Mucosa of descending colon (tissue), 3 donors: Measurements from ENCODE around the gene GSDME. TPM values are rescaled to one million over a fixed set of nuclear protein-coding genes. Genes with fewer than 3 reads are reported as not detected.

Source experiments
- ATAC-seq: fragments of 200-7000 bp; cut with Tn5 transposase; one replicate; pipeline ENCODE4 v1.9.1; 2020; ENCODE audit warnings: mild to moderate bottlenecking, moderate library complexity
- DNase-seq, 3 donors: peaks; one replicate each; pipeline ENCODE4 v3.0.0-alpha.2; 2020
- H3K36me3 ChIP-seq: fragments of 200-600 bp; one replicate; pipeline ENCODE4 v1.8.0; 2021; ENCODE audit warnings: low read depth, mild to moderate bottlenecking
- H3K4me1 ChIP-seq: fragments of 200-600 bp; one replicate; pipeline ENCODE4 v1.8.0; 2021; ENCODE audit warnings: low read depth, mild to moderate bottlenecking
- H3K4me3 ChIP-seq: fragments of 200-600 bp; one replicate; pipeline ENCODE4 v1.8.0; 2021; ENCODE audit warnings: mild to moderate bottlenecking
- H3K9me3 ChIP-seq: fragments of 200-600 bp; one replicate; pipeline ENCODE4 v1.8.0; 2021; ENCODE audit warnings: mild to moderate bottlenecking
- intact Hi-C, 2 donors: fragments of 100-400 bp; cut with DNase I in 1 of 2; cut with micrococcal nuclease in 1 of 2; formaldehyde crosslinking; loops; one replicate each; pipeline versions ENCODE4 v1.11.0 to v1.11.1; 2022; cut with DNase I, micrococcal nuclease
- total RNA-seq, 3 donors: library from RNA; stranded (reverse); fragmentation: NEBNext Ultra II Directional in 2 of 3; extraction: Animal tissue kit (Norgen Biotek cat#: 25700) in 2 of 3; gene quantifications; one replicate each; pipeline versions ENCODE4 v1.2.1 to v1.2.4, GENCODE V29; 2021 to 2023
- TF ChIP-seq, protein P1 (sequence below): fragments of 200-600 bp; IDR thresholded peaks from one replicate; pipeline ENCODE4 v1.8.0; 2022; ENCODE audit warnings: antibody characterized with exemption, mild to moderate bottlenecking
- donor health status: DM: no; HTN: no; CAD: no; lungs with moderate emphysema.
- donor health status: DM: no; HTN: no; CAD: no.
- donor health status: DM: no; HTN: yes; CAD: no.

The GSDME gene
- total RNA-seq, 3 donors from 2014 or later: 0.96 to 6.3 (median 2.3) TPM

- ATAC-seq (no peak), DNase-seq (no peak)
- Histone ChIP-seq H3K4me3 (no peak overlapping the region), H3K4me1 (no peaks in the 10 kb centered on the region), H3K36me3 (no peaks in the 10 kb centered on the region), H3K9me3 (no peaks in the 10 kb centered on the region)
- intact Hi-C loops: no loop called here
- TF ChIP-seq, protein P1, sequence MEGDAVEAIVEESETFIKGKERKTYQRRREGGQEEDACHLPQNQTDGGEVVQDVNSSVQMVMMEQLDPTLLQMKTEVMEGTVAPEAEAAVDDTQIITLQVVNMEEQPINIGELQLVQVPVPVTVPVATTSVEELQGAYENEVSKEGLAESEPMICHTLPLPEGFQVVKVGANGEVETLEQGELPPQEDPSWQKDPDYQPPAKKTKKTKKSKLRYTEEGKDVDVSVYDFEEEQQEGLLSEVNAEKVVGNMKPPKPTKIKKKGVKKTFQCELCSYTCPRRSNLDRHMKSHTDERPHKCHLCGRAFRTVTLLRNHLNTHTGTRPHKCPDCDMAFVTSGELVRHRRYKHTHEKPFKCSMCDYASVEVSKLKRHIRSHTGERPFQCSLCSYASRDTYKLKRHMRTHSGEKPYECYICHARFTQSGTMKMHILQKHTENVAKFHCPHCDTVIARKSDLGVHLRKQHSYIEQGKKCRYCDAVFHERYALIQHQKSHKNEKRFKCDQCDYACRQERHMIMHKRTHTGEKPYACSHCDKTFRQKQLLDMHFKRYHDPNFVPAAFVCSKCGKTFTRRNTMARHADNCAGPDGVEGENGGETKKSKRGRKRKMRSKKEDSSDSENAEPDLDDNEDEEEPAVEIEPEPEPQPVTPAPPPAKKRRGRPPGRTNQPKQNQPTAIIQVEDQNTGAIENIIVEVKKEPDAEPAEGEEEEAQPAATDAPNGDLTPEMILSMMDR: no peak
Observed at GRCh38 chr7:24706211-24707170, 50.8 kb downstream of the GSDME start.

- DNase-seq: no peak
- no peak for ATAC-seq
Observed at GRCh38 chr7:24705461-24705954, 51.8 kb downstream of the GSDME start.

GRCh38 chr7:24704311-24704710, 53.0 kb downstream of the GSDME start:
- intact Hi-C loops: no loop called here
- TF ChIP-seq, protein P1: no peak
- Histone ChIP-seq H3K4me3 (no peak overlapping the region), H3K36me3 (no peaks in the 10 kb centered on the region), H3K4me1 (no peaks in the 10 kb centered on the region), H3K9me3 (no peaks in the 10 kb centered on the region)
- ATAC-seq (no peak), DNase-seq (no peak)

More at GRCh38 chr7:24705461-24705954, 51.8 kb downstream of the GSDME start:
- intact Hi-C loops: no loop called here
- TF ChIP-seq, protein P1: no peak
- Histone ChIP-seq H3K36me3 (no peaks in the 10 kb centered on the region), H3K4me3 (no peak overlapping the region), H3K9me3 (no peaks in the 10 kb centered on the region), H3K4me1 (no peaks in the 10 kb centered on the region)

GRCh38 chr7:24703296-24703695, 54.0 kb downstream of the GSDME start:
- ATAC-seq (no peak), DNase-seq (no peak)
- intact Hi-C loops: no loop called here
- Histone ChIP-seq H3K9me3 (no peaks in the 10 kb centered on the region), H3K4me1 (no peaks in the 10 kb centered on the region), H3K4me3 (no peak overlapping the region), H3K36me3 (no peaks in the 10 kb centered on the region)
- TF ChIP-seq, protein P1: no peak

- H3K4me3 ChIP-seq: no peak overlapping the region
- DNase-seq: no peak
- H3K4me1 ChIP-seq: no peaks in the 10 kb centered on the region
- TF ChIP-seq, protein P1: no peak
- ATAC-seq: no peak
- no peaks in the 10 kb centered on the region for H3K36me3 ChIP-seq
- H3K9me3 ChIP-seq: no peaks in the 10 kb centered on the region
- intact Hi-C loops: no loop called here
Observed at GRCh38 chr7:24702755-24703154, 54.5 kb downstream of the GSDME start.
